Endodermal cell (in vitro differentiated cells): ENCODE measurements around the gene LRIG3. TPM values are rescaled to one million over a fixed set of nuclear protein-coding genes. Genes with fewer than 3 reads are reported as not detected.
A peak's percentile ranks its signal among the peaks of the same experiment; 100 is the strongest.

Source experiments
- DNase-seq: peaks from one replicate; pipeline ENCODE4 v3.0.0-alpha.2; 2017
- H3K27ac ChIP-seq: 2 replicates; pipeline ENCODE4 v1.5.1; 2013; ENCODE audit warnings: mild to moderate bottlenecking, low read depth, low read length, moderate library complexity
- H3K27me3 ChIP-seq: 2 replicates; pipeline ENCODE4 v1.6.1; 2013; ENCODE audit warnings: mild to moderate bottlenecking, low read length, moderate library complexity; ENCODE audit not compliant: insufficient read depth, control insufficient read depth, poor library complexity, severe bottlenecking
- H3K36me3 ChIP-seq: 2 replicates; pipeline ENCODE4 v1.7.0; 2013; ENCODE audit warnings: mild to moderate bottlenecking, low read length, moderate library complexity; ENCODE audit not compliant: control insufficient read depth, insufficient read depth
- H3K4me1 ChIP-seq: one replicate; pipeline ENCODE4 v1.7.0; 2013; ENCODE audit warnings: low read length; ENCODE audit not compliant: control insufficient read depth, insufficient read depth
- H3K4me3 ChIP-seq: 2 replicates; pipeline ENCODE4 v1.5.1; 2013; ENCODE audit warnings: mild to moderate bottlenecking, low read length, moderate library complexity
- H3K9ac ChIP-seq: 2 replicates; pipeline ENCODE4 v1.6.1; 2013; ENCODE audit warnings: mild to moderate bottlenecking, low read length, moderate library complexity; ENCODE audit not compliant: poor library complexity, severe bottlenecking; ENCODE audit errors: extremely low read depth
- H3K9me3 ChIP-seq: 2 replicates; pipeline ENCODE4 v1.6.1; 2013; ENCODE audit warnings: mild to moderate bottlenecking, low read length, moderate library complexity; ENCODE audit not compliant: control insufficient read depth
- H3K27ac Mint-ChIP-seq: 2 replicates; pipeline ENCODE4 v1.8.0; 2020; ENCODE audit warnings: mixed read lengths
- H3K27me3 Mint-ChIP-seq: 2 replicates; pipeline ENCODE4 v1.8.0; 2021; ENCODE audit warnings: mild to moderate bottlenecking, mixed read lengths; ENCODE audit not compliant: insufficient read depth
- H3K36me3 Mint-ChIP-seq: 2 replicates; pipeline ENCODE4 v1.8.0; 2020; ENCODE audit warnings: low read depth, mixed read lengths
- H3K4me1 Mint-ChIP-seq: 2 replicates; pipeline ENCODE4 v1.8.0; 2020; ENCODE audit warnings: mixed read lengths
- H3K4me3 Mint-ChIP-seq: 2 replicates; pipeline ENCODE4 v1.8.0; 2020; ENCODE audit warnings: mild to moderate bottlenecking, moderate library complexity, mixed read lengths
- H3K9me3 Mint-ChIP-seq: 2 replicates; pipeline ENCODE4 v1.8.0; 2020; ENCODE audit warnings: mild to moderate bottlenecking, mixed read lengths
- CTCF ChIP-seq: fragments of 200-600 bp; sonication (generic); conservative IDR thresholded peaks from 2 replicates; pipeline ENCODE4 v1.5.0; 2021; ENCODE audit warnings: antibody characterized with exemption, mild to moderate bottlenecking
- WGBS, 2 experiments: methylation state at CpG; one replicate each; pipeline versions ENCODE4 v1.1.5 to v1.1.7; 2013; ENCODE audit warnings: missing lambda C conversion rate in 2 of 2, mixed read lengths in 1 of 2; ENCODE audit not compliant: insufficient coverage in 1 of 2, insufficient read length in 1 of 2; 5-methylcytosine and 5-hydroxymethylcytosine counted together
- total RNA-seq, 2 donors: library from RNA; stranded (reverse); fragmentation: NEBNext Ultra II Directional in 1 of 2; extraction: Animal tissue kit (Norgen Biotek cat#: 25700) in 1 of 2; gene quantifications; 2 replicates in 1 of 2; 3 replicates in 1 of 2; pipeline ENCODE4 v1.2.1, GENCODE V29; 2021

LRIG3 gene
- total RNA-seq, 2 donors from 2014 or later = 196 to 367 TPM

DNA sequence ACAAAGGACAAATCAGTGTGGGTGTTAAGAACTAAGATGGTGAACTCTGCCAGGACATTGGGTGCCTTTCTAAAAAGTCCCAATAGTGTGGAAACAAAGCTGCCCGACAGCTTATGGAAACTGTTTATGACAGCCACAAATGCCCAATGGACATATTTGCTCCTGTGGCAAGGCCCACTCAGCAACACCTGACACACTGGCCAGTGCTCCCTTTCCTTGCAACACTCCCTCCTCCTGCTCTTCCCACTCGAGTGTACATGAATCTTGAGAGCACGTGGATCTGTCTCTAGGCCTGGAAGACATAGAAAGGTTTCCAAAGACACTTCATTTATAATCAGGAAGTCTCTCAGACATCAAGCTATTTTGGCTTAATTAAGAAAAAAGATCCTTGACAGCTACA is 14.2 kb upstream of the LRIG3 start:
- no peak for TF ChIP-seq CTCF
- Mint-ChIP-seq H3K9me3 (peaks cover 1% of the 10 kb centered on the region), H3K27ac (peak overlapping the region; percentile 46), H3K27me3 (no peaks in the 10 kb centered on the region), H3K4me1 (peaks cover 17% of the 10 kb centered on the region), H3K36me3 (peaks cover 13% of the 10 kb centered on the region), H3K4me3 (no peak overlapping the region)
- Histone ChIP-seq H3K9ac (no peak overlapping the region), H3K36me3 (no peaks in the 10 kb centered on the region), H3K4me1 (no peaks in the 10 kb centered on the region), H3K27me3 (no peaks in the 10 kb centered on the region), H3K4me3 (no peak overlapping the region), H3K27ac (no peak overlapping the region), H3K9me3 (peaks cover 6% of the 10 kb centered on the region)
- WGBS, 2 experiments = 94 to 100% methylated on average over 1 to 3 of the region's 3 CpGs
- no peak for DNase-seq

GRCh38 chr12:58932806-58933681 is 12.7 kb upstream of the LRIG3 start:
- no peaks in the 10 kb centered on the region for H3K4me1 ChIP-seq
- no peaks in the 10 kb centered on the region for H3K9me3 ChIP-seq
- no peak for TF ChIP-seq CTCF
- no peaks in the 10 kb centered on the region for H3K36me3 ChIP-seq
- Mint-ChIP-seq H3K27ac (no peak overlapping the region), H3K27me3 (no peaks in the 10 kb centered on the region), H3K36me3 (peaks cover 13% of the 10 kb centered on the region), H3K9me3 (peaks cover 1% of the 10 kb centered on the region), H3K4me1 (peaks cover 20% of the 10 kb centered on the region), H3K4me3 (no peak overlapping the region)
- H3K9ac ChIP-seq = no peak overlapping the region
- DNase-seq = peak; percentile 72
- no peaks in the 10 kb centered on the region for H3K27me3 ChIP-seq
- H3K4me3 ChIP-seq = no peak overlapping the region
- WGBS, 2 experiments = 94 to 97% methylated on average over 4 to 8 of the region's 8 CpGs
- H3K27ac ChIP-seq = no peak overlapping the region

- no peak overlapping the region for H3K4me3 Mint-ChIP-seq
- H3K27me3 Mint-ChIP-seq = no peaks in the 10 kb centered on the region
- WGBS, 2 experiments = 91 to 95% methylated on average over 3 to 4 of the region's 4 CpGs
- no peak overlapping the region for H3K4me3 ChIP-seq
- no peaks in the 10 kb centered on the region for H3K36me3 ChIP-seq
- H3K9me3 Mint-ChIP-seq = peaks cover 1% of the 10 kb centered on the region
- no peaks in the 10 kb centered on the region for H3K9me3 ChIP-seq
- DNase-seq = peak; percentile 62
- H3K27ac Mint-ChIP-seq = no peak overlapping the region
- H3K9ac ChIP-seq = no peak overlapping the region
- H3K27me3 ChIP-seq = no peaks in the 10 kb centered on the region
- H3K27ac ChIP-seq = no peak overlapping the region
- peaks cover 28% of the 10 kb centered on the region for H3K4me1 Mint-ChIP-seq
- H3K4me1 ChIP-seq = peaks cover 6% of the 10 kb centered on the region
- peaks cover 13% of the 10 kb centered on the region for H3K36me3 Mint-ChIP-seq
- peak; percentile 69 for TF ChIP-seq CTCF
Measured at GRCh38 chr12:58931518-58931917, 11.2 kb upstream of the LRIG3 start.
